Raji (cell line): ENCODE measurements around the gene TOR1AIP2.

Experiments
- POLR2A ChIP-seq: IDR thresholded peaks from 2 replicates; pipeline ENCODE4 v1.6.1; 2011; ENCODE audit warnings: low read depth, low read length, control low read depth; ENCODE audit not compliant: insufficient read depth

Gene TOR1AIP2

GRCh38 chr1:179882253-179883039 lies 4.8 kb upstream of the TOR1AIP2 start, which contains the start of gene TOR1AIP1:
TSS of gene TOR1AIP1 (plus strand) at chr1:179882285. CDS start at chr1:179882503, 218 bp downstream.
- TF ChIP-seq POLR2A, result peak; percentile 73

- no peak for TF ChIP-seq POLR2A
These were observed 4.1 kb upstream of the TOR1AIP2 start for GRCh38 chr1:179881642-179882252.

GRCh38 chr1:179879797-179880196 lies 2.2 kb upstream of the TOR1AIP2 start:
- TF ChIP-seq POLR2A, result no peak

- no peak for TF ChIP-seq POLR2A
These were observed 1.3 kb downstream of the TOR1AIP2 start for GRCh38 chr1:179876300-179876715.

- TF ChIP-seq POLR2A, result no peak
These were observed 1.9 kb downstream of the TOR1AIP2 start for GRCh38 chr1:179875596-179876299.

- TF ChIP-seq POLR2A, result no peak
These were observed 4.2 kb downstream of the TOR1AIP2 start for GRCh38 chr1:179873438-179873851.

GRCh38 chr1:179872558-179872957 lies 5.0 kb downstream of the TOR1AIP2 start:
- TF ChIP-seq POLR2A, result no peak

GRCh38 chr1:179871940-179872339 lies 5.7 kb downstream of the TOR1AIP2 start:
- no peak for TF ChIP-seq POLR2A

GRCh38 chr1:179870870-179871269 lies 6.7 kb downstream of the TOR1AIP2 start:
- TF ChIP-seq POLR2A, result no peak

GRCh38 chr1:179867493-179868330 lies 9.9 kb downstream of the TOR1AIP2 start:
- TF ChIP-seq POLR2A, result no peak

- no peak for TF ChIP-seq POLR2A
These were observed 11.0 kb downstream of the TOR1AIP2 start for GRCh38 chr1:179866616-179867015.

GRCh38 chr1:179865377-179865776 lies 12.2 kb downstream of the TOR1AIP2 start:
- TF ChIP-seq POLR2A, result no peak

GRCh38 chr1:179860652-179861051 lies 17.0 kb downstream of the TOR1AIP2 start:
- TF ChIP-seq POLR2A, result no peak

GRCh38 chr1:179857009-179857408 lies 20.6 kb downstream of the TOR1AIP2 start:
- no peak for TF ChIP-seq POLR2A

GRCh38 chr1:179856296-179856695 lies 21.3 kb downstream of the TOR1AIP2 start:
- no peak for TF ChIP-seq POLR2A
